Measurements from ENCODE around the gene SEPTIN10. TPM values are rescaled to one million over a fixed set of nuclear protein-coding genes. Genes with fewer than 3 reads are reported as not detected.

Gene SEPTIN10
- total and polyA plus RNA-seq, 9 of the 15 experiments (the other 6 are each of a cell fraction or from before 2014, with no cell fraction given) = 0.40 TPM; not detected in 8

- intact Hi-C loops (cut with micrococcal nuclease) = no loop called here
- BruUV-seq (replicated peaks) = no TSS peak
- no peak for ATAC-seq
- H3K4me3 ChIP-seq = no peak overlapping the region
- CTCF ChIA-PET (ENCODE audit: low intra/inter-chr PET ratio) = no interaction called here
- H2AFZ ChIP-seq (ENCODE audit: low read depth, low read length) = no peak overlapping the region
- H3K79me2 ChIP-seq (ENCODE audit: control insufficient read depth, insufficient read depth, low read length) = no peaks in the 10 kb centered on the region
- DNase-seq (ENCODE audit: extremely low read depth in 1 of 4, low spot score in 3 of 4) = no peak
- WGBS (ENCODE audit: insufficient coverage, low coverage, missing lambda C conversion rate) = 43% methylated on average over 22 of the region's 24 CpGs
- no peak for FAIRE-seq
- in situ Hi-C loops (cut with MboI) = no loop called here
- no peaks in the 10 kb centered on the region for H3K9me3 ChIP-seq (replicated peaks; ENCODE audit: control insufficient read depth, insufficient read depth, low read depth, low read length)
- H3K36me3 ChIP-seq (ENCODE audit: control insufficient read depth, insufficient read depth, low read length) = no peaks in the 10 kb centered on the region
- H3K9ac ChIP-seq (ENCODE audit: insufficient read depth in 1 of 2, low read depth in 2 of 2, low read length in 2 of 2) = no peak overlapping the region
- H3K4me1 ChIP-seq (replicated peaks in 1 of 2; ENCODE audit: control insufficient read depth in 2 of 2, insufficient read depth in 2 of 2, low read length in 2 of 2) = no peaks in the 10 kb centered on the region
- H3K27me3 ChIP-seq (ENCODE audit: control insufficient read depth in 2 of 2, insufficient read depth in 2 of 2, low read length in 2 of 2) = no peaks in the 10 kb centered on the region
- H4K20me1 ChIP-seq (replicated peaks; ENCODE audit: control insufficient read depth, insufficient read depth, low read length) = no peaks in the 10 kb centered on the region
- H3K9me1 ChIP-seq (ENCODE audit: control insufficient read depth, insufficient read depth, low read length) = no peaks in the 10 kb centered on the region
- POLR2A ChIA-PET = no interaction called here
- no peak overlapping the region for H3K4me2 ChIP-seq (ENCODE audit: insufficient read depth, low read length)
- H3K27ac ChIP-seq (ENCODE audit: extremely low read depth, low read depth, low read length) = no peak overlapping the region
- TF ChIP-seq ZNF589 (CRISPR knock-in tag; IDR thresholded peaks at IDR 0.05; ENCODE audit: low read depth) (no peak), POLR3G (IDR thresholded peaks at IDR 0.05; ENCODE audit: extremely low read depth, insufficient read length, insufficient replicate concordance) (no peak), ZNF384 (IDR thresholded peaks at IDR 0.05; ENCODE audit: low read depth, low read length) (no peak), SNAPC5 (CRISPR knock-in tag; IDR thresholded peaks at IDR 0.05) (no peak), GATAD2B (IDR thresholded peaks at IDR 0.05; ENCODE audit: borderline replicate concordance) (no peak), MGA (IDR thresholded peaks at IDR 0.05) (no peak), BACH1 (tag; IDR thresholded peaks at IDR 0.05) (no peak), CHCHD3 (CRISPR knock-in tag; IDR thresholded peaks at IDR 0.05) (no peak), MLLT1 (IDR thresholded peaks at IDR 0.05) (no peak)
These were observed 1.9 kb upstream of the SEPTIN10 start for GRCh38 chr2:109615637-109616144.

Data from K562 (cell line).